OCI-LY3 (cell line): ENCODE measurements around the gene CYSRT1.

Experiments
- H2AFZ ChIP-seq: fragments of 200-600, 300-600 bp; shearing (Covaris generic); 2 replicates; pipeline ENCODE4 v1.6.0; 2014; ENCODE audit warnings: antibody characterized with exemption, low read depth, low read length
- H3K27ac ChIP-seq: fragments of 200-600, 300-600 bp; sonication (generic); 2 replicates; pipeline ENCODE4 v1.5.1; 2014; ENCODE audit warnings: mild to moderate bottlenecking, low read length, moderate library complexity, mixed read lengths
- H3K27me3 ChIP-seq: fragments of 200-600, 300-600 bp; sonication (generic); 2 replicates; pipeline ENCODE4 v1.6.1; 2014; ENCODE audit warnings: low read depth, low read length, mixed read lengths
- H3K36me3 ChIP-seq: fragments of 200-600, 300-600 bp; sonication (generic); replicated peaks from 2 replicates; pipeline ENCODE3; 2014; ENCODE audit warnings: low read depth, low read length, mixed read lengths
- H3K4me1 ChIP-seq: fragments of 300-600, 200-600 bp; sonication (generic); 2 replicates; pipeline ENCODE4 v1.6.1; 2014; ENCODE audit warnings: low read length, mixed read lengths
- H3K4me2 ChIP-seq: fragments of 200-600, 300-600 bp; sonication (generic); 2 replicates; pipeline ENCODE4 v1.6.1; 2014; ENCODE audit warnings: low read length, mixed read lengths
- H3K4me3 ChIP-seq: fragments of 300-600, 200-600 bp; sonication (generic); 2 replicates; pipeline ENCODE4 v1.5.1; 2014; ENCODE audit warnings: antibody characterized with exemption, mild to moderate bottlenecking, low read length, moderate library complexity
- H3K79me2 ChIP-seq: fragments of 300-600, 200-600 bp; shearing (Covaris generic); 2 replicates; pipeline ENCODE4 v1.6.1; 2014; ENCODE audit warnings: mild to moderate bottlenecking, low read length, mixed read lengths
- H3K9ac ChIP-seq: fragments of 300-600, 200-600 bp; shearing (Covaris generic); 2 replicates; pipeline ENCODE4 v1.6.0; 2014; ENCODE audit warnings: mild to moderate bottlenecking, low read length, moderate library complexity
- H3K9me3 ChIP-seq: fragments of 200-600, 300-600 bp; shearing (Covaris generic); 2 replicates; pipeline ENCODE4 v1.6.1; 2014; ENCODE audit warnings: low read length, mixed read lengths; ENCODE audit not compliant: insufficient read depth
- H4K20me1 ChIP-seq: fragments of 200-600, 300-600 bp; sonication (generic); 2 replicates; pipeline ENCODE4 v1.6.1; 2016; ENCODE audit warnings: low read length, mixed read lengths; ENCODE audit not compliant: insufficient read depth
- EZH2phosphoT487 ChIP-seq: fragments of 200-600 bp; shearing (Covaris generic); IDR thresholded peaks from 2 replicates; pipeline ENCODE4 v1.6.1; 2018; ENCODE audit warnings: antibody characterized with exemption, mixed run types, low read depth
- TF ChIP-seq, protein P1 (sequence below): fragments of 200-600, 300-600 bp; sonication (generic); IDR thresholded peaks from 2 replicates; pipeline ENCODE4 v1.5.1; 2014; ENCODE audit warnings: antibody characterized with exemption, low read length, low read depth

The CYSRT1 gene

DNA sequence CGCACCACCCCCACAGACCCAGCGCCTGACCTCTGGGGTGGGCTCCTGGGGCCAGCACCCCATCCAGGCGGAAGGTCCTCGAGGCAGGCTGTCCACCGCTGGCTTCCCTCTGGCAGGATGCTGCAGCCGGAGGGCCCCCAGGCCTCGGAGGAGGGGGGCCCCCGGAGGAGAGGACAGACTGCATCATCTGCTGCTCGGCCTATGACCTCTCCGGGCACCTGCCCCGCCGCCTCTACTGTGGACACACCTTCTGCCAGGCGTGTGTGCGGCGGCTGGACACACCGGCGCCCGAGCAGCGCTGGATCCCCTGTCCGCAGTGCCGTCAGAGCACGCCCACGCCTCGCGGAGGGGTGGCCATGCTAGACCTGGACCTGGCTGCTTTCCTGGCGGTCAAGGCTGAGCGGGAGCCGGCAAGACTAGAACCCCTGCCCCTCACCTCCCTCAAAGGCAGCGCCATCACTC lies 3.6 kb downstream of the CYSRT1 start:
- Histone ChIP-seq H3K36me3 (no peaks in the 10 kb centered on the region), H3K4me2 (no peak overlapping the region), H3K9ac (no peak overlapping the region), H3K9me3 (no peaks in the 10 kb centered on the region), H3K4me1 (peaks cover 12% of the 10 kb centered on the region), H4K20me1 (no peaks in the 10 kb centered on the region), H2AFZ (no peak overlapping the region), H3K27me3 (no peaks in the 10 kb centered on the region), H3K4me3 (no peak overlapping the region), H3K27ac (no peak overlapping the region), H3K79me2 (no peaks in the 10 kb centered on the region)
- TF ChIP-seq EZH2phosphoT487, result no peak
- TF ChIP-seq, protein P1, sequence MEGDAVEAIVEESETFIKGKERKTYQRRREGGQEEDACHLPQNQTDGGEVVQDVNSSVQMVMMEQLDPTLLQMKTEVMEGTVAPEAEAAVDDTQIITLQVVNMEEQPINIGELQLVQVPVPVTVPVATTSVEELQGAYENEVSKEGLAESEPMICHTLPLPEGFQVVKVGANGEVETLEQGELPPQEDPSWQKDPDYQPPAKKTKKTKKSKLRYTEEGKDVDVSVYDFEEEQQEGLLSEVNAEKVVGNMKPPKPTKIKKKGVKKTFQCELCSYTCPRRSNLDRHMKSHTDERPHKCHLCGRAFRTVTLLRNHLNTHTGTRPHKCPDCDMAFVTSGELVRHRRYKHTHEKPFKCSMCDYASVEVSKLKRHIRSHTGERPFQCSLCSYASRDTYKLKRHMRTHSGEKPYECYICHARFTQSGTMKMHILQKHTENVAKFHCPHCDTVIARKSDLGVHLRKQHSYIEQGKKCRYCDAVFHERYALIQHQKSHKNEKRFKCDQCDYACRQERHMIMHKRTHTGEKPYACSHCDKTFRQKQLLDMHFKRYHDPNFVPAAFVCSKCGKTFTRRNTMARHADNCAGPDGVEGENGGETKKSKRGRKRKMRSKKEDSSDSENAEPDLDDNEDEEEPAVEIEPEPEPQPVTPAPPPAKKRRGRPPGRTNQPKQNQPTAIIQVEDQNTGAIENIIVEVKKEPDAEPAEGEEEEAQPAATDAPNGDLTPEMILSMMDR, result no peak

DNA sequence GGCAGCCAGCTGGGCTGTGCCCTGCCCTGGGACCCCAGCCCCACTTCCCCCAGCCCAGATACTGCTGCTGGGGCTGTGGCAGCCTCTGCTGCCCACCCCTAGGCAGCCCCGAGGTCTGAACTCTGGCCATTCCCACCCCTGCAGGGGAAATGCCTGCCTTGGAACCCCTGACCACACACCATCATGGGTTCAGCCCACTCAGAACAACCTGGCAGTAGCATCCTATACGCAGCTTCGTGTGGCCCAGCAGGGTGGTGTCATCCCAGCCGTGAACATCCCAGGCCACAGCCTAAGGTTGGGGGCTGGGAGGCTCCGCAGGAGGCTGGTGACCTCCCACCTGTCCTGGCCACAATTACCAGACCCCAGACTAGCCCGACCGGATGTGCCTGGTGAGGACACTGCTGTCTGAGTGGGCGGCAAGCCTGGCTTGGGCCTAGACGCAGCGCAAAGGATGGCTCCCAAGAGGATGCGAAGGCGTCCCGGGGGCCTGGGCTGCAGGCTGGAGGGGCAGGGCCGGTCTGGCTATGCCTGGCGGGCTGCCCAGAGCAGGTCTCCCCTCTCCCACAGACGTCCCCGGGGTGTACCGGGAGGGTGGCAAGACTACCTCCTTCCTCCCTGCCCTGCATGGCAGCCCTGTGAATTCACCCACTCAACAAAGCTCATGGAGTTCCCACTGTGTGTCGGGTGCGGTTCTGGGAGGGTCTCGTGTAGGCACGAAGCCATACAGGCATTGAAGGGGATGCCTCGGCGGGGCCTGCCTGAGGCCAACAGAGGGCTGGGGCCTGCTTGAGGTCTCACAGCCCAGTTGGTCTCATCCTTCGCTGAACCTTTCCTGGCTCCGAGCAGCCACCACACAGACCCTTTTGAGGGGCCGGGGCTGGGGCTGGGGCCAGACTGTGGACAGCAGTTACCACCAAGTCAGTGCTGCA lies 4.3 kb downstream of the CYSRT1 start:
- Histone ChIP-seq H3K36me3 (no peaks in the 10 kb centered on the region), H3K27me3 (0 out of 2 replicates have a peak, but pooled peaks cover under 1% of the 10 kb centered on the region), H3K4me1 (peaks cover 10% of the 10 kb centered on the region), H2AFZ (no peak overlapping the region), H4K20me1 (no peaks in the 10 kb centered on the region), H3K9ac (no peak overlapping the region), H3K4me2 (no peak overlapping the region), H3K27ac (no peak overlapping the region), H3K9me3 (no peaks in the 10 kb centered on the region), H3K79me2 (no peaks in the 10 kb centered on the region), H3K4me3 (no peak overlapping the region)
- TF ChIP-seq, protein P1, result no peak
- TF ChIP-seq EZH2phosphoT487, result no peak

DNA sequence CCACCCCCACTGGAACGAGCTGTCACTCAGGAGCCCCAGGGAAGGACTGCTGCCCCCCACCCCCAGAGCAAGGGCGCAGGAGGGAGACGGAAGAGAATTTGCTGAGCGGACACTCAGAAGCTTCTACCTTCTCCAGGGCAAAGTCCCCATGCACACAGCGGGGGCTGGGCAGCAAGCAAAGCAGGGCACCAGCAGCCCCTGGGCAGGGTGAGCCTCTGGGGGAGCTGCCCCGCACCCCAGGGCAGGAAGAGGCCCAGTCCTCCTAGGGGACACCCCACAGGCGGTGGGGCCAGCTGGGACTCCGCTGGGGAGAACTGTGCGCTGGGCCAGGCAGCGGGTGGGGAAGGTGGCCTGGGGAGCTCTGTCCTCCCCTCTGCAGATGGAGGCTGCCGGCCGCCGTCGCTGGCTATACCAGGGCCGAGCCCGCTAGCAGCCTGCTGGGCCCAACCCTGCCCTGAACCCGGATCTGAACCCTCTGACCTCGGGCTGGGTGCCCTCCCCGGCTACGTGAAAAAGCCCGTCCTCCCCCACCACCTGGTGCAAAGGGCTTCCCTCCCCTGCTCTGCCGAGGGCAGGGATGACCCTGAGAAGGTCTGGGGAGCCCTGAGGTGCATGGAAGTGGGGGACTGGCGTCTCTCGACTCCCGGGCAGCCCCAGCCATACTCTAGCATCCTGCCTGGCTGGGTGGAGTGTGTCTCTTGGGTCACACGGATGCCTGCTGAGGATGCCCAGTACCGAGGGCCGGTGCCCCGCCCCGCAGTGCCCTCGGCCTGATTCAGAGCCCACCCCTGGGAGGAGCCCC lies 5.1 kb downstream of the CYSRT1 start:
- Histone ChIP-seq H3K79me2 (no peaks in the 10 kb centered on the region), H3K9ac (no peak overlapping the region), H3K4me1 (peaks cover 16% of the 10 kb centered on the region), H3K36me3 (no peaks in the 10 kb centered on the region), H4K20me1 (no peaks in the 10 kb centered on the region), H3K27ac (no peak overlapping the region), H3K4me3 (no peak overlapping the region), H2AFZ (no peak overlapping the region), H3K4me2 (no peak overlapping the region), H3K9me3 (no peaks in the 10 kb centered on the region), H3K27me3 (0 out of 2 replicates have a peak, but pooled peaks cover 2% of the 10 kb centered on the region)
- TF ChIP-seq EZH2phosphoT487, result no peak
- TF ChIP-seq, protein P1, result no peak
